Measurements from ENCODE around the gene VCX3B. TPM values are rescaled to one million over a fixed set of nuclear protein-coding genes. Genes with fewer than 3 reads are reported as not detected.
"Not testable (repeated sequence)": the region's sequence is repeated elsewhere in the genome, so short reads cannot be mapped to it uniquely, and the experiment has no call there.

The VCX3B gene
- 0.23 TPM in 1 of 2 replicates, not detected in the other for total RNA-seq (2014; rRNA removed; shearing (Covaris generic))
- 0.48 and 1.1 TPM in 2 replicates for polyA plus RNA-seq (2016; fragmentation: Nextera tagmentation; extraction: Ambion mirVana)
- long read RNA-seq, result 0 reads

DNA sequence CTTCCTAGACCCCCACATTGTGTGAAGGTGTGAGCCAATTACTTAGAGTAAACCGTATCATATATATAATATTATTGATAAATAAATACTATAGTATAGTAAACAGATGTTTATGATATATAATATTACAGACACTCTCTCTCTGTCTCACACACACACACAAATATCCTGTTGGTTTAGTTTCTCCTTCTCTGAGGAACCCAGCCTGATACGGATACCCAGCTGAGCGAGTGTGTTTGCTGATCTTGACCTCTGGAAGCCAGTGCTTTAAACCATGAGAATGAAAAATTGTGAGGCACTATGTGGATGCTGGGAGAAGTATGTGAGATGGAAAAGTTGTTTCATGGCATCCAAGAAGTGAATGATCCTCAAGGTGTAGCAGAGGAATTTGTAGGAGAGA, at the start of gene VCX3B:
VCX3B (plus strand) TSS at position 301 of the 400 bp plus-strand sequence. CDS start 621 bp downstream, outside the sequence.
- not testable (repeated sequence) for H3K4me3 ChIP-seq; H3F3A ChIP-seq (replicated peaks; ENCODE audit: low read depth); H3K4me1 Mint-ChIP-seq; H3K27me3 ChIP-seq (ENCODE audit: insufficient read depth); DNase-seq (ENCODE audit: low spot score); H2AFZ ChIP-seq; H3K9me2 ChIP-seq (ENCODE audit: insufficient read depth); H3K27ac Mint-ChIP-seq; H3K4me2 ChIP-seq; ATAC-seq; H3K9me3 Mint-ChIP-seq; H3K36me3 ChIP-seq (ENCODE audit: insufficient read depth); H4K20me1 ChIP-seq (replicated peaks; ENCODE audit: insufficient read depth); H3K27ac ChIP-seq (ENCODE audit: low read depth); H3K4me3 Mint-ChIP-seq; H3K36me3 Mint-ChIP-seq (ENCODE audit: low read depth); H3K27me3 Mint-ChIP-seq (ENCODE audit: insufficient read depth, low read depth, poor library complexity); H3K4me1 ChIP-seq (ENCODE audit: insufficient read depth); H3K79me2 ChIP-seq (replicated peaks; ENCODE audit: insufficient read depth)

DNA sequence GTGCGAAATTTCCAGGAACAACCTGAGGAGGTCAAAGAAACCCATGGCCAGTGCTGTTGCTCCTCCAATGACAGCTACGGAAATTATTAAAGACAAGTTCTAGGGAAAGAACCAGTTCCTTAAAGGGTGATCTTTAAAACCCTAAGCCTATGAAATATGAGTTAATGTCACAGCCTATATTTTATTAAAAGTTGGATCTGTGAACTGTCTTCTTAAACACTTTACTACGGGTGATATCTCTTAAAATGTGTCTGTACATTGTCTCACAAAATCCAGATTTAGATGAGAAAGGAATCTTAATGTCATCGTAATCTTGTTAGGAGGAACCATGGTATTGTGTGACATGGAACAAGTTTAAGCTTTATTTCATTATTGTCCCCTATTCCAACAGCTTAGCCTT, 46.3 kb upstream of the VCX3B start:
- H3F3A ChIP-seq (replicated peaks; ENCODE audit: low read depth), result no peaks in the 10 kb centered on the region
- TF ChIP-seq JUNB (IDR thresholded peaks at IDR 0.05; ENCODE audit: unreplicated experiment) (no peak), EZH2 (IDR thresholded peaks at IDR 0.05; ENCODE audit: low read depth, unreplicated experiment) (no peak)
- TF ChIP-seq, protein P1, sequence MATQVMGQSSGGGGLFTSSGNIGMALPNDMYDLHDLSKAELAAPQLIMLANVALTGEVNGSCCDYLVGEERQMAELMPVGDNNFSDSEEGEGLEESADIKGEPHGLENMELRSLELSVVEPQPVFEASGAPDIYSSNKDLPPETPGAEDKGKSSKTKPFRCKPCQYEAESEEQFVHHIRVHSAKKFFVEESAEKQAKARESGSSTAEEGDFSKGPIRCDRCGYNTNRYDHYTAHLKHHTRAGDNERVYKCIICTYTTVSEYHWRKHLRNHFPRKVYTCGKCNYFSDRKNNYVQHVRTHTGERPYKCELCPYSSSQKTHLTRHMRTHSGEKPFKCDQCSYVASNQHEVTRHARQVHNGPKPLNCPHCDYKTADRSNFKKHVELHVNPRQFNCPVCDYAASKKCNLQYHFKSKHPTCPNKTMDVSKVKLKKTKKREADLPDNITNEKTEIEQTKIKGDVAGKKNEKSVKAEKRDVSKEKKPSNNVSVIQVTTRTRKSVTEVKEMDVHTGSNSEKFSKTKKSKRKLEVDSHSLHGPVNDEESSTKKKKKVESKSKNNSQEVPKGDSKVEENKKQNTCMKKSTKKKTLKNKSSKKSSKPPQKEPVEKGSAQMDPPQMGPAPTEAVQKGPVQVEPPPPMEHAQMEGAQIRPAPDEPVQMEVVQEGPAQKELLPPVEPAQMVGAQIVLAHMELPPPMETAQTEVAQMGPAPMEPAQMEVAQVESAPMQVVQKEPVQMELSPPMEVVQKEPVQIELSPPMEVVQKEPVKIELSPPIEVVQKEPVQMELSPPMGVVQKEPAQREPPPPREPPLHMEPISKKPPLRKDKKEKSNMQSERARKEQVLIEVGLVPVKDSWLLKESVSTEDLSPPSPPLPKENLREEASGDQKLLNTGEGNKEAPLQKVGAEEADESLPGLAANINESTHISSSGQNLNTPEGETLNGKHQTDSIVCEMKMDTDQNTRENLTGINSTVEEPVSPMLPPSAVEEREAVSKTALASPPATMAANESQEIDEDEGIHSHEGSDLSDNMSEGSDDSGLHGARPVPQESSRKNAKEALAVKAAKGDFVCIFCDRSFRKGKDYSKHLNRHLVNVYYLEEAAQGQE (IDR thresholded peaks at IDR 0.05; ENCODE audit: unreplicated experiment), result no peak
- no peak overlapping the region for H2AFZ ChIP-seq
- H3K27ac ChIP-seq (ENCODE audit: low read depth), result no peak overlapping the region
- no peak overlapping the region for H3K4me3 Mint-ChIP-seq
- H3K9me3 Mint-ChIP-seq, result no peaks in the 10 kb centered on the region
- no peaks in the 10 kb centered on the region for H3K4me1 Mint-ChIP-seq
- no peaks in the 10 kb centered on the region for H3K79me2 ChIP-seq (replicated peaks; ENCODE audit: insufficient read depth)
- H3K4me2 ChIP-seq, result no peak overlapping the region
- no peaks in the 10 kb centered on the region; the same call in 2 of the 3 replicates for H3K36me3 Mint-ChIP-seq (ENCODE audit: low read depth)
- H3K4me3 ChIP-seq, result no peak overlapping the region
- no peaks in the 10 kb centered on the region for H4K20me1 ChIP-seq (replicated peaks; ENCODE audit: insufficient read depth)
- no peak for DNase-seq (ENCODE audit: low spot score)
- H3K4me1 ChIP-seq (ENCODE audit: insufficient read depth), result no peaks in the 10 kb centered on the region
- H3K27ac Mint-ChIP-seq, result no peak overlapping the region
- ATAC-seq, result no peak
- H3K9me2 ChIP-seq (ENCODE audit: insufficient read depth), result no peaks in the 10 kb centered on the region
- H3K36me3 ChIP-seq (ENCODE audit: insufficient read depth), result no peaks in the 10 kb centered on the region
- H3K27me3 Mint-ChIP-seq (ENCODE audit: insufficient read depth, low read depth, poor library complexity), result no peaks in the 10 kb centered on the region
- no peaks in the 10 kb centered on the region for H3K27me3 ChIP-seq (ENCODE audit: insufficient read depth)

DNA sequence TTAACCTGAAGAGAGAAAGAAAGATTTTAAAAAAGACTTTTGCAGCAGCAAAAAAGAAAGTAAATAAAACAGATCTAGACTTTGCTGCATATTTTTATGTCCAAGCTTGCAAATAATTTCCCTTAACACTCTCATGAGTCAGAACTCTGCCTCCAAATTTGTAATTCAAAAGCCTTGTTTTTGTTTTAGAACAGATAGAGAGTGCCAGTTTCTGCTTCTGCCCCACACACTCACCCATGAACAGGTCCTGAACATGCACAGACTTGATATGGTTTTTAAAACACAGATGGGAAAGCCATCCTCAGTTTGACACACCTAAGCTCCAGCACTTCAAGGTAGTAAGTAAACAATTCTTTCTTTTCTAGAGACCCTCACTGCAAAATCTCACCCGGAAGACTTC, 39.7 kb upstream of the VCX3B start:
- no peak for DNase-seq (ENCODE audit: low spot score)
- no peak overlapping the region for H3K27ac ChIP-seq (ENCODE audit: low read depth)
- no peaks in the 10 kb centered on the region for H3F3A ChIP-seq (replicated peaks; ENCODE audit: low read depth)
- H3K27me3 Mint-ChIP-seq (ENCODE audit: insufficient read depth, low read depth, poor library complexity), result no peaks in the 10 kb centered on the region
- H3K36me3 ChIP-seq (ENCODE audit: insufficient read depth), result no peaks in the 10 kb centered on the region
- H3K79me2 ChIP-seq (replicated peaks; ENCODE audit: insufficient read depth), result no peaks in the 10 kb centered on the region
- H3K4me2 ChIP-seq, result no peak overlapping the region
- H3K9me3 Mint-ChIP-seq, result no peaks in the 10 kb centered on the region
- H3K4me3 ChIP-seq, result no peak overlapping the region
- H2AFZ ChIP-seq, result no peak overlapping the region
- H3K27me3 ChIP-seq (ENCODE audit: insufficient read depth), result no peaks in the 10 kb centered on the region
- no peak for TF ChIP-seq JUNB (IDR thresholded peaks at IDR 0.05; ENCODE audit: unreplicated experiment)
- H3K27ac Mint-ChIP-seq, result no peak overlapping the region
- no peaks in the 10 kb centered on the region for H3K9me2 ChIP-seq (ENCODE audit: insufficient read depth)
- H3K4me3 Mint-ChIP-seq, result no peak overlapping the region
- ATAC-seq, result no peak
- H3K4me1 Mint-ChIP-seq, result peaks cover 5% of the 10 kb centered on the region
- H3K4me1 ChIP-seq (ENCODE audit: insufficient read depth), result no peaks in the 10 kb centered on the region
- no peaks in the 10 kb centered on the region for H3K36me3 Mint-ChIP-seq (ENCODE audit: low read depth)
- no peaks in the 10 kb centered on the region for H4K20me1 ChIP-seq (replicated peaks; ENCODE audit: insufficient read depth)

Data from GM23338 (cell line).